K562 (cell line): ENCODE measurements around the gene PTK7. TPM values are rescaled to one million over a fixed set of nuclear protein-coding genes. Genes with fewer than 3 reads are reported as not detected.

Experiments
- ARID1B ChIP-seq: fragments of 450-650 bp; IDR thresholded peaks from 2 replicates; pipeline ENCODE4 v1.6.1; 2016; ENCODE audit warnings: antibody characterized with exemption, mild to moderate bottlenecking, inconsistent platforms
- C11orf30 ChIP-seq: fragments of 450-650 bp; IDR thresholded peaks from 2 replicates; pipeline ENCODE4 v1.6.1; 2016; ENCODE audit warnings: low read depth, mild to moderate bottlenecking
- FOXA3 ChIP-seq, 2 experiments: fragments of 450-650 bp in 1 of 2; sonication (generic) in 1 of 2; formaldehyde crosslinking; IDR thresholded peaks in 1 of 2; conservative IDR thresholded peaks in 1 of 2; 2 replicates each; pipeline versions ENCODE4 v1.4.0 to v1.8.0; 2020 to 2022; ENCODE audit warnings: mild to moderate bottlenecking in 2 of 2, missing genetic modification reagents in 1 of 2
- FOXP1 ChIP-seq: sonication (generic); formaldehyde crosslinking; IDR thresholded peaks from 2 replicates; pipeline ENCODE4 v1.8.0; 2022; ENCODE audit warnings: mild to moderate bottlenecking, missing genetic modification reagents
- HDAC2 ChIP-seq: fragments of 450-650 bp; IDR thresholded peaks from 2 replicates; pipeline ENCODE4 v1.6.1; 2016; ENCODE audit warnings: mild to moderate bottlenecking
- HMGN3 ChIP-seq: IDR thresholded peaks from 2 replicates; pipeline ENCODE4 v1.6.1; 2011; ENCODE audit warnings: borderline replicate concordance, low read depth, mild to moderate bottlenecking, mixed read lengths, low read length; ENCODE audit not compliant: insufficient read length; ENCODE audit errors: extremely low read depth
- JUND ChIP-seq, 2 experiments: IDR thresholded peaks; 2 replicates in 1 of 2; 3 replicates in 1 of 2; pipeline ENCODE4 v1.6.1; 2011; ENCODE audit warnings: borderline replicate concordance in 2 of 2, low read depth in 2 of 2, low read length in 2 of 2, improper control_type of control experiment in 1 of 2, missing biosample characterization in 1 of 2, missing genetic modification characterization in 1 of 2, missing genetic modification reagents in 1 of 2
- MNT ChIP-seq, 2 experiments: fragments of 450-650 bp; conservative IDR thresholded peaks; 2 replicates each; pipeline ENCODE4 v1.6.1; 2017; ENCODE audit warnings: mild to moderate bottlenecking in 2 of 2, moderate library complexity in 2 of 2
- NBN ChIP-seq: fragments of 450-650 bp; IDR thresholded peaks from 2 replicates; pipeline ENCODE4 v1.6.1; 2016; ENCODE audit warnings: low read depth, mild to moderate bottlenecking
- POLR2G ChIP-seq: fragments of 200-400 bp; formaldehyde crosslinking; IDR thresholded peaks from 2 replicates; pipeline ENCODE4 v1.6.1; 2017; ENCODE audit warnings: low read depth, mild to moderate bottlenecking, antibody characterized with exemption, low read length, moderate library complexity
- TAF1 ChIP-seq: IDR thresholded peaks from 2 replicates; pipeline ENCODE4 v1.6.1; 2011; ENCODE audit warnings: mild to moderate bottlenecking, low read length, moderate library complexity; ENCODE audit not compliant: insufficient read depth, control insufficient read depth, severe bottlenecking; ENCODE audit errors: extremely low read depth
- ZNF121 ChIP-seq: sonication (generic); formaldehyde crosslinking; conservative IDR thresholded peaks from 2 replicates; pipeline ENCODE4 v1.8.0; 2022; ENCODE audit warnings: missing genetic modification reagents
- ZNF41 ChIP-seq: fragments of 250-450 bp; sonication (Bioruptor Pico); conservative IDR thresholded peaks from 2 replicates; pipeline ENCODE4 v1.4.0; 2020; ENCODE audit warnings: mild to moderate bottlenecking
- ZNF639 ChIP-seq, 2 experiments: fragments of 200-800 bp in 1 of 2; sonication (Bioruptor generic) in 1 of 2; sonication (generic) in 1 of 2; formaldehyde crosslinking in 1 of 2; IDR thresholded peaks in 1 of 2; conservative IDR thresholded peaks in 1 of 2; 2 replicates each; pipeline versions ENCODE4 v1.5.0 to v1.6.1; 2016 to 2020; ENCODE audit warnings: missing compliant biosample characterization in 1 of 2, missing genetic modification characterization in 1 of 2, missing genetic modification reagents in 1 of 2
- polyA plus RNA-seq, 8 experiments: library from polyadenylated mRNA; depleted of rRNA in 4 of 8; stranded (reverse) in 5 of 8; unstranded in 3 of 8; fragments of >200 nt; fragmentation: Nextera tagmentation in 2 of 8; fragmentation: Illumina TruSeq in 1 of 8; extraction: Ambion mirVana in 2 of 8; extraction: Trizol in 1 of 8; gene quantifications; 2 replicates each; pipeline versions ENCODE4 v1.2.1 to v1.2.3, GENCODE V29; 2011 to 2014; ENCODE audit warnings: inconsistent platforms in 1 of 8, missing spikeins in 1 of 8
- total RNA-seq, 7 experiments: library from RNA; depleted of rRNA in 6 of 7; stranded (reverse); fragments of >200 nt in 6 of 7; fragmentation: Illumina TruSeq in 2 of 7; extraction: Trizol in 2 of 7; gene quantifications; 2 replicates each; pipeline versions ENCODE4 v1.2.1 to v1.2.3, GENCODE V29; 2011 to 2021; ENCODE audit warnings: low replicate concordance in 1 of 7
- TF ChIP-seq, protein P1 (sequence below): fragments of 150-350 bp; IDR thresholded peaks from 2 replicates; pipeline ENCODE4 v1.6.1; 2014; ENCODE audit warnings: low read depth, mild to moderate bottlenecking, low read length, borderline replicate concordance
- TF ChIP-seq, protein P2 (sequence below): fragments of 450-650 bp; IDR thresholded peaks from 2 replicates; pipeline ENCODE4 v1.6.1; 2016; ENCODE audit warnings: borderline replicate concordance

The PTK7 gene
- total and polyA plus RNA-seq, 9 of the 15 experiments (the other 6 are each of a cell fraction or from before 2014, with no cell fraction given) = 0.20 to 6.8 (median 4.2) TPM

GRCh38 chr6:43059168-43060033, 16.7 kb upstream of the PTK7 start, which contains the start of the genes KLC4 and MRPL2 (continued):
- peak; percentile 61; the same call in 1 of the 2 replicates for TF ChIP-seq HDAC2
- TF ChIP-seq ZNF639 (CRISPR knock-in tag; conservative IDR thresholded peaks at IDR 0.05 in 1 of 2, IDR thresholded peaks at IDR 0.05 in 1 of 2) = peak in 1 of 2 experiments; percentile 67; a peak in 2 of 4 replicates
- peak; percentile 95 to 96 for TF ChIP-seq MNT (conservative IDR thresholded peaks at IDR 0.05)
- peak; percentile 82 for TF ChIP-seq JUND (IDR thresholded peaks at IDR 0.05; ENCODE audit: borderline replicate concordance, low read depth, low read length)
- no peak; the same call in 2 of the 3 replicates for TF ChIP-seq JUND (tag; IDR thresholded peaks at IDR 0.05; ENCODE audit: borderline replicate concordance, low read depth, low read length)
- TF ChIP-seq C11orf30 = peak; percentile 99
- TF ChIP-seq, protein P1, sequence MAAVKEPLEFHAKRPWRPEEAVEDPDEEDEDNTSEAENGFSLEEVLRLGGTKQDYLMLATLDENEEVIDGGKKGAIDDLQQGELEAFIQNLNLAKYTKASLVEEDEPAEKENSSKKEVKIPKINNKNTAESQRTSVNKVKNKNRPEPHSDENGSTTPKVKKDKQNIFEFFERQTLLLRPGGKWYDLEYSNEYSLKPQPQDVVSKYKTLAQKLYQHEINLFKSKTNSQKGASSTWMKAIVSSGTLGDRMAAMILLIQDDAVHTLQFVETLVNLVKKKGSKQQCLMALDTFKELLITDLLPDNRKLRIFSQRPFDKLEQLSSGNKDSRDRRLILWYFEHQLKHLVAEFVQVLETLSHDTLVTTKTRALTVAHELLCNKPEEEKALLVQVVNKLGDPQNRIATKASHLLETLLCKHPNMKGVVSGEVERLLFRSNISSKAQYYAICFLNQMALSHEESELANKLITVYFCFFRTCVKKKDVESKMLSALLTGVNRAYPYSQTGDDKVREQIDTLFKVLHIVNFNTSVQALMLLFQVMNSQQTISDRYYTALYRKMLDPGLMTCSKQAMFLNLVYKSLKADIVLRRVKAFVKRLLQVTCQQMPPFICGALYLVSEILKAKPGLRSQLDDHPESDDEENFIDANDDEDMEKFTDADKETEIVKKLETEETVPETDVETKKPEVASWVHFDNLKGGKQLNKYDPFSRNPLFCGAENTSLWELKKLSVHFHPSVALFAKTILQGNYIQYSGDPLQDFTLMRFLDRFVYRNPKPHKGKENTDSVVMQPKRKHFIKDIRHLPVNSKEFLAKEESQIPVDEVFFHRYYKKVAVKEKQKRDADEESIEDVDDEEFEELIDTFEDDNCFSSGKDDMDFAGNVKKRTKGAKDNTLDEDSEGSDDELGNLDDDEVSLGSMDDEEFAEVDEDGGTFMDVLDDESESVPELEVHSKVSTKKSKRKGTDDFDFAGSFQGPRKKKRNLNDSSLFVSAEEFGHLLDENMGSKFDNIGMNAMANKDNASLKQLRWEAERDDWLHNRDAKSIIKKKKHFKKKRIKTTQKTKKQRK = no peak
- TF ChIP-seq POLR2G = peak; percentile 95
- TF ChIP-seq ZNF121 (CRISPR knock-in tag) = no peak
- TF ChIP-seq NBN = peak; percentile 93
- TF ChIP-seq ZNF41 (CRISPR knock-in tag) = no peak
- TF ChIP-seq FOXA3 (CRISPR knock-in tag; conservative IDR thresholded peaks at IDR 0.05 in 1 of 2, IDR thresholded peaks at IDR 0.05 in 1 of 2) = peak in 1 of 2 experiments; percentile 51; a peak in 1 of 4 replicates
- peak; percentile 55 for TF ChIP-seq ARID1B
- peak; percentile 91 for TF ChIP-seq TAF1
- TF ChIP-seq, protein P2, sequence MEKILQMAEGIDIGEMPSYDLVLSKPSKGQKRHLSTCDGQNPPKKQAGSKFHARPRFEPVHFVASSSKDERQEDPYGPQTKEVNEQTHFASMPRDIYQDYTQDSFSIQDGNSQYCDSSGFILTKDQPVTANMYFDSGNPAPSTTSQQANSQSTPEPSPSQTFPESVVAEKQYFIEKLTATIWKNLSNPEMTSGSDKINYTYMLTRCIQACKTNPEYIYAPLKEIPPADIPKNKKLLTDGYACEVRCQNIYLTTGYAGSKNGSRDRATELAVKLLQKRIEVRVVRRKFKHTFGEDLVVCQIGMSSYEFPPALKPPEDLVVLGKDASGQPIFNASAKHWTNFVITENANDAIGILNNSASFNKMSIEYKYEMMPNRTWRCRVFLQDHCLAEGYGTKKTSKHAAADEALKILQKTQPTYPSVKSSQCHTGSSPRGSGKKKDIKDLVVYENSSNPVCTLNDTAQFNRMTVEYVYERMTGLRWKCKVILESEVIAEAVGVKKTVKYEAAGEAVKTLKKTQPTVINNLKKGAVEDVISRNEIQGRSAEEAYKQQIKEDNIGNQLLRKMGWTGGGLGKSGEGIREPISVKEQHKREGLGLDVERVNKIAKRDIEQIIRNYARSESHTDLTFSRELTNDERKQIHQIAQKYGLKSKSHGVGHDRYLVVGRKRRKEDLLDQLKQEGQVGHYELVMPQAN = peak; percentile 96
- peak; percentile 63; the same call in 1 of the 2 replicates for TF ChIP-seq FOXP1 (CRISPR knock-in tag)
- TF ChIP-seq HMGN3 = peak; percentile 57
